Endodermal cell (in vitro differentiated cells): ENCODE results near the gene SDK1. TPM values are rescaled to one million over a fixed set of nuclear protein-coding genes. Genes with fewer than 3 reads are reported as not detected.

Experiments
- DNase-seq: peaks from one replicate; pipeline ENCODE4 v3.0.0-alpha.2; 2017
- H3K27ac ChIP-seq: 2 replicates; pipeline ENCODE4 v1.5.1; 2013; ENCODE audit warnings: mild to moderate bottlenecking, low read depth, low read length, moderate library complexity
- H3K27me3 ChIP-seq: 2 replicates; pipeline ENCODE4 v1.6.1; 2013; ENCODE audit warnings: mild to moderate bottlenecking, low read length, moderate library complexity; ENCODE audit not compliant: insufficient read depth, control insufficient read depth, poor library complexity, severe bottlenecking
- H3K36me3 ChIP-seq: 2 replicates; pipeline ENCODE4 v1.7.0; 2013; ENCODE audit warnings: mild to moderate bottlenecking, low read length, moderate library complexity; ENCODE audit not compliant: control insufficient read depth, insufficient read depth
- H3K4me1 ChIP-seq: one replicate; pipeline ENCODE4 v1.7.0; 2013; ENCODE audit warnings: low read length; ENCODE audit not compliant: control insufficient read depth, insufficient read depth
- H3K4me3 ChIP-seq: 2 replicates; pipeline ENCODE4 v1.5.1; 2013; ENCODE audit warnings: mild to moderate bottlenecking, low read length, moderate library complexity
- H3K9ac ChIP-seq: 2 replicates; pipeline ENCODE4 v1.6.1; 2013; ENCODE audit warnings: mild to moderate bottlenecking, low read length, moderate library complexity; ENCODE audit not compliant: poor library complexity, severe bottlenecking; ENCODE audit errors: extremely low read depth
- H3K9me3 ChIP-seq: 2 replicates; pipeline ENCODE4 v1.6.1; 2013; ENCODE audit warnings: mild to moderate bottlenecking, low read length, moderate library complexity; ENCODE audit not compliant: control insufficient read depth
- H3K27ac Mint-ChIP-seq: 2 replicates; pipeline ENCODE4 v1.8.0; 2020; ENCODE audit warnings: mixed read lengths
- H3K27me3 Mint-ChIP-seq: 2 replicates; pipeline ENCODE4 v1.8.0; 2021; ENCODE audit warnings: mild to moderate bottlenecking, mixed read lengths; ENCODE audit not compliant: insufficient read depth
- H3K36me3 Mint-ChIP-seq: 2 replicates; pipeline ENCODE4 v1.8.0; 2020; ENCODE audit warnings: low read depth, mixed read lengths
- H3K4me1 Mint-ChIP-seq: 2 replicates; pipeline ENCODE4 v1.8.0; 2020; ENCODE audit warnings: mixed read lengths
- H3K4me3 Mint-ChIP-seq: 2 replicates; pipeline ENCODE4 v1.8.0; 2020; ENCODE audit warnings: mild to moderate bottlenecking, moderate library complexity, mixed read lengths
- H3K9me3 Mint-ChIP-seq: 2 replicates; pipeline ENCODE4 v1.8.0; 2020; ENCODE audit warnings: mild to moderate bottlenecking, mixed read lengths
- CTCF ChIP-seq: fragments of 200-600 bp; sonication (generic); conservative IDR thresholded peaks from 2 replicates; pipeline ENCODE4 v1.5.0; 2021; ENCODE audit warnings: antibody characterized with exemption, mild to moderate bottlenecking
- WGBS, 2 experiments: methylation state at CpG; one replicate each; pipeline versions ENCODE4 v1.1.5 to v1.1.7; 2013; ENCODE audit warnings: missing lambda C conversion rate in 2 of 2, mixed read lengths in 1 of 2; ENCODE audit not compliant: insufficient coverage in 1 of 2, insufficient read length in 1 of 2; 5-methylcytosine and 5-hydroxymethylcytosine counted together
- total RNA-seq, 2 donors: library from RNA; stranded (reverse); fragmentation: NEBNext Ultra II Directional in 1 of 2; extraction: Animal tissue kit (Norgen Biotek cat#: 25700) in 1 of 2; gene quantifications; 2 replicates in 1 of 2; 3 replicates in 1 of 2; pipeline ENCODE4 v1.2.1, GENCODE V29; 2021

Gene SDK1
- total RNA-seq, 2 donors from 2014 or later: 22.7 to 23.1 TPM

- no peak overlapping the region for H3K9ac ChIP-seq
- no peaks in the 10 kb centered on the region for H3K36me3 ChIP-seq
- 87 to 92% methylated on average over 2 to 4 of the region's 4 CpGs for WGBS, 2 experiments
- DNase-seq: no peak
- peaks cover under 1% of the 10 kb centered on the region for H3K9me3 ChIP-seq
- no peaks in the 10 kb centered on the region for H3K36me3 Mint-ChIP-seq
- TF ChIP-seq CTCF: no peak
- H3K27ac ChIP-seq: no peak overlapping the region
- peaks cover 19% of the 10 kb centered on the region for H3K4me1 Mint-ChIP-seq
- no peak overlapping the region for H3K4me3 Mint-ChIP-seq
- no peaks in the 10 kb centered on the region for H3K4me1 ChIP-seq
- no peaks in the 10 kb centered on the region for H3K9me3 Mint-ChIP-seq
- no peak overlapping the region for H3K27ac Mint-ChIP-seq
- peaks cover 10% of the 10 kb centered on the region for H3K27me3 ChIP-seq
- H3K27me3 Mint-ChIP-seq: no peaks in the 10 kb centered on the region
- no peak overlapping the region for H3K4me3 ChIP-seq
Observed at GRCh38 chr7:3416453-3416852, 115.4 kb downstream of the SDK1 start.

GRCh38 chr7:3425087-3425486 is 124.0 kb downstream of the SDK1 start:
- Histone ChIP-seq H3K4me3 (no peak overlapping the region), H3K27ac (no peak overlapping the region), H3K27me3 (no peaks in the 10 kb centered on the region), H3K9me3 (peaks cover 11% of the 10 kb centered on the region), H3K9ac (no peak overlapping the region), H3K36me3 (no peaks in the 10 kb centered on the region), H3K4me1 (no peaks in the 10 kb centered on the region)
- Mint-ChIP-seq H3K36me3 (peaks cover 5% of the 10 kb centered on the region), H3K4me1 (peaks cover 18% of the 10 kb centered on the region), H3K27me3 (no peaks in the 10 kb centered on the region), H3K4me3 (no peak overlapping the region), H3K9me3 (peaks cover 6% of the 10 kb centered on the region), H3K27ac (no peak overlapping the region)
- TF ChIP-seq CTCF: no peak
- no peak for DNase-seq

- no peak overlapping the region for H3K27ac Mint-ChIP-seq
- Histone ChIP-seq H3K4me1 (no peaks in the 10 kb centered on the region), H3K9me3 (peaks cover 11% of the 10 kb centered on the region), H3K27me3 (no peaks in the 10 kb centered on the region), H3K36me3 (no peaks in the 10 kb centered on the region), H3K27ac (no peak overlapping the region), H3K9ac (no peak overlapping the region), H3K4me3 (no peak overlapping the region)
- no peak overlapping the region for H3K4me3 Mint-ChIP-seq
- no peaks in the 10 kb centered on the region for H3K27me3 Mint-ChIP-seq
- H3K4me1 Mint-ChIP-seq: peaks cover 21% of the 10 kb centered on the region
- TF ChIP-seq CTCF: no peak
- peaks cover 6% of the 10 kb centered on the region for H3K9me3 Mint-ChIP-seq
- WGBS, 2 experiments: 84 to 86% methylated on average over 3 to 4 of the region's 4 CpGs
- no peak for DNase-seq
- H3K36me3 Mint-ChIP-seq: peaks cover 5% of the 10 kb centered on the region
Observed at GRCh38 chr7:3426064-3426463, 125.0 kb downstream of the SDK1 start.
